ENCODE results near the gene SLC1A1. TPM values are rescaled to one million over a fixed set of nuclear protein-coding genes. Genes with fewer than 3 reads are reported as not detected.

SLC1A1 gene
- total RNA-seq, 1 experiment from 2014 or later, result 2.9 TPM

GRCh38 chr9:4499917-4500316 lies 9.6 kb downstream of the SLC1A1 start:
- H3K79me2 ChIP-seq (ENCODE audit: low read depth), result no peaks in the 10 kb centered on the region
- ChIA-PET CTCF (no interaction called here), POLR2A (ENCODE audit: unreplicated experiment) (no interaction called here)
- no TSS peak for BruUV-seq (replicated peaks)
- H4K20me1 ChIP-seq (ENCODE audit: insufficient read depth), result no peaks in the 10 kb centered on the region
- no peak overlapping the region for H2AFZ ChIP-seq
- no peaks in the 10 kb centered on the region for H3K36me3 ChIP-seq (ENCODE audit: low read depth)
- no peak overlapping the region for H3K27ac ChIP-seq
- H3K4me3 ChIP-seq, result no peak overlapping the region
- no peak overlapping the region for H3K4me2 ChIP-seq
- H3K9me2 ChIP-seq (ENCODE audit: insufficient read depth), result no peaks in the 10 kb centered on the region
- no peaks in the 10 kb centered on the region for H3F3A ChIP-seq (ENCODE audit: insufficient read depth, low read depth)
- intact Hi-C loops (cut with micrococcal nuclease; ENCODE audit: unreplicated experiment), result no loop called here
- TF ChIP-seq CTCF (conservative IDR thresholded peaks at IDR 0.05) (no peak), EZH2 (IDR thresholded peaks at IDR 0.05; ENCODE audit: low read depth) (no peak)
- no peaks in the 10 kb centered on the region for H3K9me3 ChIP-seq (ENCODE audit: insufficient read depth, low read depth)
- DNase-seq, result no peak
- H3K27me3 ChIP-seq (ENCODE audit: insufficient read depth, low read depth), result no peaks in the 10 kb centered on the region
- no peaks in the 10 kb centered on the region for H3K4me1 ChIP-seq (replicated peaks; ENCODE audit: insufficient read depth)

GRCh38 chr9:4501147-4501507 lies 10.9 kb downstream of the SLC1A1 start:
- no peak for TF ChIP-seq CTCF (conservative IDR thresholded peaks at IDR 0.05)
- TF ChIP-seq EZH2 (IDR thresholded peaks at IDR 0.05; ENCODE audit: low read depth), result no peak
- H3K27me3 ChIP-seq (ENCODE audit: insufficient read depth, low read depth), result no peaks in the 10 kb centered on the region
- no peaks in the 10 kb centered on the region for H4K20me1 ChIP-seq (ENCODE audit: insufficient read depth)
- no TSS peak for BruUV-seq (replicated peaks)
- H3K36me3 ChIP-seq (ENCODE audit: low read depth), result no peaks in the 10 kb centered on the region
- no peak for DNase-seq
- H3F3A ChIP-seq (ENCODE audit: insufficient read depth, low read depth), result no peaks in the 10 kb centered on the region
- intact Hi-C loops (cut with micrococcal nuclease; ENCODE audit: unreplicated experiment), result no loop called here
- no peak overlapping the region for H3K4me2 ChIP-seq
- no peak overlapping the region for H3K4me3 ChIP-seq
- no peaks in the 10 kb centered on the region for H3K9me3 ChIP-seq (ENCODE audit: insufficient read depth, low read depth)
- H3K9me2 ChIP-seq (ENCODE audit: insufficient read depth), result no peaks in the 10 kb centered on the region
- H3K4me1 ChIP-seq (replicated peaks; ENCODE audit: insufficient read depth), result no peaks in the 10 kb centered on the region
- H3K79me2 ChIP-seq (ENCODE audit: low read depth), result no peaks in the 10 kb centered on the region
- H3K27ac ChIP-seq, result no peak overlapping the region
- ChIA-PET POLR2A (ENCODE audit: unreplicated experiment) (no interaction called here), CTCF (no interaction called here)
- H2AFZ ChIP-seq, result no peak overlapping the region

- ChIA-PET CTCF (no interaction called here), POLR2A (ENCODE audit: unreplicated experiment) (no interaction called here)
- no peak for DNase-seq
- no peaks in the 10 kb centered on the region for H3K79me2 ChIP-seq (ENCODE audit: low read depth)
- H3K4me2 ChIP-seq, result no peak overlapping the region
- no peak overlapping the region for H3K4me3 ChIP-seq
- BruUV-seq (replicated peaks), result no TSS peak
- no peaks in the 10 kb centered on the region for H3K9me2 ChIP-seq (ENCODE audit: insufficient read depth)
- H3K4me1 ChIP-seq (replicated peaks; ENCODE audit: insufficient read depth), result no peaks in the 10 kb centered on the region
- no peaks in the 10 kb centered on the region for H3K36me3 ChIP-seq (ENCODE audit: low read depth)
- H2AFZ ChIP-seq, result no peak overlapping the region
- no peaks in the 10 kb centered on the region for H3F3A ChIP-seq (ENCODE audit: insufficient read depth, low read depth)
- H3K27me3 ChIP-seq (ENCODE audit: insufficient read depth, low read depth), result no peaks in the 10 kb centered on the region
- H3K9me3 ChIP-seq (ENCODE audit: insufficient read depth, low read depth), result no peaks in the 10 kb centered on the region
- no peaks in the 10 kb centered on the region for H4K20me1 ChIP-seq (ENCODE audit: insufficient read depth)
- H3K27ac ChIP-seq, result no peak overlapping the region
- TF ChIP-seq CTCF (conservative IDR thresholded peaks at IDR 0.05) (no peak), EZH2 (IDR thresholded peaks at IDR 0.05; ENCODE audit: low read depth) (no peak)
- intact Hi-C loops (cut with micrococcal nuclease; ENCODE audit: unreplicated experiment), result no loop called here
These were observed 12.2 kb downstream of the SLC1A1 start for GRCh38 chr9:4502444-4502843.
